GM21576 (cell line): ENCODE results near the gene LYVE1.
A peak's percentile ranks its signal among the peaks of the same experiment; 100 is the strongest.
"Not testable (repeated sequence)": the region's sequence is repeated elsewhere in the genome, so short reads cannot be mapped to it uniquely, and the experiment has no call there.

Experiments
- ATAC-seq: cut with Tn5 transposase; IDR thresholded peaks from one replicate; pipeline ENCODE4 v1.9.1; 2021; ENCODE audit warnings: mild to moderate bottlenecking, moderate library complexity; ENCODE audit not compliant: unreplicated experiment

Gene LYVE1

GRCh38 chr11:10568486-10568941 is at the start of gene LYVE1:
Gene LYVE1, minus strand, starts transcription at chr11:10568665. Its CDS starts 133 bp downstream, at chr11:10568532.
- no peak for ATAC-seq

- no peak for ATAC-seq
Observed at GRCh38 chr11:10617551-10617950, 49.1 kb upstream of the LYVE1 start.

- ATAC-seq, result no peak
Observed at GRCh38 chr11:10611979-10612862, 43.8 kb upstream of the LYVE1 start.

- ATAC-seq, result no peak
Observed at GRCh38 chr11:10609636-10610035, 41.2 kb upstream of the LYVE1 start.

- no peak for ATAC-seq
Observed at GRCh38 chr11:10608584-10608983, 40.1 kb upstream of the LYVE1 start.

- no peak for ATAC-seq
Observed at GRCh38 chr11:10607462-10608132, 39.1 kb upstream of the LYVE1 start.

- peak; percentile 75 for ATAC-seq
Observed at GRCh38 chr11:10606536-10607208, 38.2 kb upstream of the LYVE1 start.

GRCh38 chr11:10605941-10606381 is 37.5 kb upstream of the LYVE1 start:
- no peak for ATAC-seq

GRCh38 chr11:10604798-10605197 is 36.3 kb upstream of the LYVE1 start:
- ATAC-seq, result no peak

GRCh38 chr11:10604340-10604748 is 35.9 kb upstream of the LYVE1 start:
- no peak for ATAC-seq

- ATAC-seq, result no peak
Observed at GRCh38 chr11:10603721-10604297, 35.3 kb upstream of the LYVE1 start.

- no peak for ATAC-seq
Observed at GRCh38 chr11:10602945-10603344, 34.5 kb upstream of the LYVE1 start.

GRCh38 chr11:10602366-10602765 is 33.9 kb upstream of the LYVE1 start:
- no peak for ATAC-seq

- ATAC-seq, result no peak
Observed at GRCh38 chr11:10601837-10602236, 33.4 kb upstream of the LYVE1 start.

GRCh38 chr11:10600570-10601248 is 32.2 kb upstream of the LYVE1 start:
- ATAC-seq, result no peak

- no peak for ATAC-seq
Observed at GRCh38 chr11:10599388-10600175, 31.1 kb upstream of the LYVE1 start.

- ATAC-seq, result no peak
Observed at GRCh38 chr11:10598816-10599215, 30.4 kb upstream of the LYVE1 start.

GRCh38 chr11:10597877-10598351 is 29.4 kb upstream of the LYVE1 start:
- ATAC-seq, result no peak

GRCh38 chr11:10595840-10596239 is 27.4 kb upstream of the LYVE1 start:
- ATAC-seq, result not testable (repeated sequence)

- no peak for ATAC-seq
Observed at GRCh38 chr11:10594407-10594806, 25.9 kb upstream of the LYVE1 start.
